ENCODE measurements around the gene MCM9. TPM values are rescaled to one million over a fixed set of nuclear protein-coding genes. Genes with fewer than 3 reads are reported as not detected.

The MCM9 gene
- total RNA-seq, 2 donors from 2014 or later: 17.8 to 21.2 TPM

DNA sequence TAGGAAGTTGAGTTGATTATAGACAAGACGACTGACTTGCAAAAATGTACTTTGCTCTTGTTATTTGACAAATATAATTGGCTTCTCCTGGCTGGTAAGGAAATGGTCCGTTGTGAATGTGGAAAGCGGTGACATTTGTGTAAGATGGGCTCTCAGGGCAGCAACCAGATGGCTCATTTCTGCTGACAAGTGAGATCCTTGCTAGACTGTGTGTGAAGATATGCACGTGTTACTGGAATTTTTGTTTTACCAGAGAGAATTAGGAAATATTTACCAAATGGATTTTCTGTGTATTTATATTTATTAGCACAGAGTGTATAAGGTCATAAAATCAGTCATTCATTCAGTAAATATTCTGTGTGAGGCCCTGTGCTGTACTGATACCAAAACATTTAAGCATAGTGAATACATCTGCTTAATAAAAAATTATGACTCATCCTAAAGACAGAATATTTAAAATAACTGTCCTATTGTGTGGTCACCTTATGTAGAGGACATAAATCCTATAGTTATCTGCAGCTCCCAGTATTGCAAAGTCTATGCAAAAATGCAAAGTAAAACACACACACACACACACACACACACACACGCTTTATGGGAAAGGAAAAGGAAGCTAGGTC lies 150.9 kb downstream of the MCM9 start:
- DNase-seq: no peak
- Mint-ChIP-seq H3K4me3 (no peak overlapping the region), H3K36me3 (ENCODE audit: low read depth) (no peaks in the 10 kb centered on the region), H3K9me3 (no peaks in the 10 kb centered on the region), H3K27me3 (ENCODE audit: insufficient read depth) (no peaks in the 10 kb centered on the region), H3K4me1 (peaks cover 19% of the 10 kb centered on the region), H3K27ac (no peak overlapping the region)
- Histone ChIP-seq H3K27ac (ENCODE audit: low read depth, low read length) (no peak overlapping the region), H3K4me1 (ENCODE audit: control insufficient read depth, insufficient read depth, low read length) (peaks cover 12% of the 10 kb centered on the region), H3K27me3 (ENCODE audit: control insufficient read depth, insufficient read depth, low read length, poor library complexity, severe bottlenecking) (no peaks in the 10 kb centered on the region), H3K4me3 (ENCODE audit: low read length) (no peak overlapping the region), H3K36me3 (ENCODE audit: control insufficient read depth, insufficient read depth, low read length) (no peaks in the 10 kb centered on the region), H3K9me3 (ENCODE audit: control insufficient read depth, low read length) (no peaks in the 10 kb centered on the region), H3K9ac (ENCODE audit: extremely low read depth, low read length, poor library complexity, severe bottlenecking) (no peak overlapping the region)
- 90 to 93% methylated on average over 3 to 4 of the region's 5 CpGs for WGBS, 2 experiments (ENCODE audit: insufficient coverage in 1 of 2, insufficient read length in 1 of 2)
- TF ChIP-seq, protein P1, sequence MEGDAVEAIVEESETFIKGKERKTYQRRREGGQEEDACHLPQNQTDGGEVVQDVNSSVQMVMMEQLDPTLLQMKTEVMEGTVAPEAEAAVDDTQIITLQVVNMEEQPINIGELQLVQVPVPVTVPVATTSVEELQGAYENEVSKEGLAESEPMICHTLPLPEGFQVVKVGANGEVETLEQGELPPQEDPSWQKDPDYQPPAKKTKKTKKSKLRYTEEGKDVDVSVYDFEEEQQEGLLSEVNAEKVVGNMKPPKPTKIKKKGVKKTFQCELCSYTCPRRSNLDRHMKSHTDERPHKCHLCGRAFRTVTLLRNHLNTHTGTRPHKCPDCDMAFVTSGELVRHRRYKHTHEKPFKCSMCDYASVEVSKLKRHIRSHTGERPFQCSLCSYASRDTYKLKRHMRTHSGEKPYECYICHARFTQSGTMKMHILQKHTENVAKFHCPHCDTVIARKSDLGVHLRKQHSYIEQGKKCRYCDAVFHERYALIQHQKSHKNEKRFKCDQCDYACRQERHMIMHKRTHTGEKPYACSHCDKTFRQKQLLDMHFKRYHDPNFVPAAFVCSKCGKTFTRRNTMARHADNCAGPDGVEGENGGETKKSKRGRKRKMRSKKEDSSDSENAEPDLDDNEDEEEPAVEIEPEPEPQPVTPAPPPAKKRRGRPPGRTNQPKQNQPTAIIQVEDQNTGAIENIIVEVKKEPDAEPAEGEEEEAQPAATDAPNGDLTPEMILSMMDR (conservative IDR thresholded peaks at IDR 0.05): no peak

DNA sequence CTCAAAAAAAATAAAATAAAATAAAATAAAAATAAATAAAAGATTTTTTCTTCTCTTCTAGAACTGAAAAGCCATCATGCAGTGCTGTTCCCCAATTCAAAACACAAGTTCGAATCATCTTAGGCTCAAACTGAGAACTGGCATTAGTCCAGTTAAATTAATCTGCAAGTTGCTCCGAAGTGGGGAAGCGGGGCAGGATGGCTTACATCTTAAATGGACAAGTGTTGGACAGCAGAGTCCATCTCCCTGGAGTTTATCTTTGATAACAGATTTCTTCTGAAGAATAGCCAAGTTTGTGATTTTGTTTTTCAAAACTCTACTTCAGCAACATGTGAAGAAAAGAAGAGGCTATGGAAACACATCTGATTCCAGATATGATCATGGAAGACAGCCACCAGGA lies 152.3 kb downstream of the MCM9 start:
- no peaks in the 10 kb centered on the region for H3K27me3 ChIP-seq (ENCODE audit: control insufficient read depth, insufficient read depth, low read length, poor library complexity, severe bottlenecking)
- no peaks in the 10 kb centered on the region for H3K9me3 ChIP-seq (ENCODE audit: control insufficient read depth, low read length)
- H3K27ac ChIP-seq (ENCODE audit: low read depth, low read length): no peak overlapping the region
- H3K36me3 Mint-ChIP-seq (ENCODE audit: low read depth): no peaks in the 10 kb centered on the region
- H3K9ac ChIP-seq (ENCODE audit: extremely low read depth, low read length, poor library complexity, severe bottlenecking): no peak overlapping the region
- no peaks in the 10 kb centered on the region for H3K36me3 ChIP-seq (ENCODE audit: control insufficient read depth, insufficient read depth, low read length)
- no peaks in the 10 kb centered on the region for H3K9me3 Mint-ChIP-seq
- no peak overlapping the region for H3K4me3 ChIP-seq (ENCODE audit: low read length)
- H3K27me3 Mint-ChIP-seq (ENCODE audit: insufficient read depth): no peaks in the 10 kb centered on the region
- no peak overlapping the region for H3K27ac Mint-ChIP-seq
- TF ChIP-seq, protein P1 (conservative IDR thresholded peaks at IDR 0.05): no peak
- H3K4me1 ChIP-seq (ENCODE audit: control insufficient read depth, insufficient read depth, low read length): peaks cover 12% of the 10 kb centered on the region
- H3K4me1 Mint-ChIP-seq: peaks cover 19% of the 10 kb centered on the region
- H3K4me3 Mint-ChIP-seq: no peak overlapping the region
- 98 to 100% methylated on average over 1 to 3 of the region's 3 CpGs for WGBS, 2 experiments (ENCODE audit: insufficient coverage in 1 of 2, insufficient read length in 1 of 2)
- no peak for DNase-seq

DNA sequence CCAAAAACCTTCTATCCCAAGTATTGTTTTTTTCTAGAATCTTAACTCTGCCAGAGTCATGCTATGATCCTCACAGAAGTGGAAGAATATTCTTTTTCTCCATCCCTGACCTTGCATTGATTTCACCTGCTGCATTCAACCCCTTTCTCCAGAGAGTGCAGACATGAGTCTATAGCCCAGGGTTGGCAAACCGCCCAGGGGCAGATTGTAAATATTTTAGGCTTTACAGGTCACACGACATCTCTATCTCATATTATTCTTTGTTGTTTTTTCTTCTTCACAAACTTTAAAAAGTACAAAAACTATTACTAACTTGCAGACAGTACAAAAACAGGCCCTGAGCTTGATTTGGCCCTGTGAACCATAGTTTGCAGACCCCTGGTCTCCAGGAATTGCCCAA lies 153.1 kb downstream of the MCM9 start:
- H3K9me3 ChIP-seq (ENCODE audit: control insufficient read depth, low read length): no peaks in the 10 kb centered on the region
- no peak for DNase-seq
- H3K27ac ChIP-seq (ENCODE audit: low read depth, low read length): no peak overlapping the region
- H3K4me1 ChIP-seq (ENCODE audit: control insufficient read depth, insufficient read depth, low read length): peaks cover 12% of the 10 kb centered on the region
- H3K36me3 ChIP-seq (ENCODE audit: control insufficient read depth, insufficient read depth, low read length): no peaks in the 10 kb centered on the region
- WGBS, 2 experiments (ENCODE audit: insufficient coverage in 1 of 2, insufficient read length in 1 of 2): 80 to 93% methylated on average over 1 to 2 of the region's 2 CpGs
- no peak overlapping the region for H3K27ac Mint-ChIP-seq
- TF ChIP-seq, protein P1 (conservative IDR thresholded peaks at IDR 0.05): no peak
- H3K4me1 Mint-ChIP-seq: peaks cover 20% of the 10 kb centered on the region
- no peaks in the 10 kb centered on the region for H3K27me3 ChIP-seq (ENCODE audit: control insufficient read depth, insufficient read depth, low read length, poor library complexity, severe bottlenecking)
- no peaks in the 10 kb centered on the region for H3K9me3 Mint-ChIP-seq
- H3K36me3 Mint-ChIP-seq (ENCODE audit: low read depth): no peaks in the 10 kb centered on the region
- no peaks in the 10 kb centered on the region for H3K27me3 Mint-ChIP-seq (ENCODE audit: insufficient read depth)
- no peak overlapping the region for H3K9ac ChIP-seq (ENCODE audit: extremely low read depth, low read length, poor library complexity, severe bottlenecking)
- H3K4me3 Mint-ChIP-seq: no peak overlapping the region
- no peak overlapping the region for H3K4me3 ChIP-seq (ENCODE audit: low read length)
